WERI-Rb-1 (cell line): ENCODE results near the gene OR7A5.

Source experiments
- DNase-seq: peaks from one replicate; pipeline ENCODE4 v3.0.0-alpha.2; 2020
- H3K27ac ChIP-seq: fragments of 250-450 bp; sonication (Bioruptor Pico); 2 replicates; pipeline ENCODE4 v1.5.1; 2020; ENCODE audit warnings: mild to moderate bottlenecking, moderate library complexity
- H3K27me3 ChIP-seq: fragments of 250-450 bp; sonication (Bioruptor Pico); 2 replicates; pipeline ENCODE4 v1.5.1; 2021; ENCODE audit warnings: mild to moderate bottlenecking, low read depth, moderate library complexity; ENCODE audit not compliant: insufficient read depth, severe bottlenecking
- H3K36me3 ChIP-seq: fragments of 250-450 bp; sonication (Bioruptor Pico); 2 replicates; pipeline ENCODE4 v1.5.1; 2020; ENCODE audit warnings: mild to moderate bottlenecking, moderate library complexity
- H3K4me3 ChIP-seq: 2 replicates; pipeline ENCODE4 v1.5.1; 2011; ENCODE audit warnings: low read depth, mild to moderate bottlenecking, control low read depth, low read length
- H3K9me3 ChIP-seq: fragments of 250-450 bp; sonication (Bioruptor Pico); 2 replicates; pipeline ENCODE4 v1.5.1; 2021; ENCODE audit warnings: mild to moderate bottlenecking, moderate library complexity; ENCODE audit not compliant: severe bottlenecking
- TF ChIP-seq, protein P1 (sequence below): IDR thresholded peaks from 2 replicates; pipeline ENCODE4 v1.5.1; 2011; ENCODE audit warnings: low read depth, mild to moderate bottlenecking, control low read depth, inconsistent platforms, low read length

The OR7A5 gene

DNA sequence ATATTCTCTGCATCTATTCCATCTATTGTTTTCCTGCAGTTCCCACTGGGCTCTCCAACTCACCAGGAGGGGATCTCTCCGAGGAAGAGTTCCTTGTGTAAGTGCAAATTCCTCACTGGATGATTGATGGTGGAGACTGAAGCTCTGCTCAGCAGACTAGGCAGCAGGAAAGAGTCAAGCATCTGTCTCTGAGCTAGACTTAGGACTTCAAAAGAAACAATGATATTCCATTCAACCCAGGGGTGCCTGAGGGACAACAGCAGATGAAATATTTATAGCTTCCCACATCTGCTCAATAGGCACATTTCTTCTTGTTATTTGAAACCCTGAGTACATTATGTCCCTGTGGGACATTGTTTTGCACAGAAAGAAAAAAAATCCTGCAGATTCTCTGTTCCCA, at the start of gene OR7A5, which contains the start of gene OR7C1:
OR7A5 (minus strand) TSS at position 175 of the 400 bp plus-strand sequence. CDS start 6,944 bp downstream, outside the sequence.
OR7C1 (minus strand) TSS at position 175 of the 400 bp plus-strand sequence. CDS start 35,049 bp downstream, outside the sequence.
- Histone ChIP-seq H3K4me3 (no peak within 1 kb of the TSS), H3K9me3 (peaks cover 5% of the 10 kb centered on the region), H3K36me3 (no peaks in the 10 kb centered on the region), H3K27me3 (peaks cover 88% of the 10 kb centered on the region), H3K27ac (no peak within 1 kb of the TSS)
- DNase-seq = no peak
- TF ChIP-seq, protein P1, sequence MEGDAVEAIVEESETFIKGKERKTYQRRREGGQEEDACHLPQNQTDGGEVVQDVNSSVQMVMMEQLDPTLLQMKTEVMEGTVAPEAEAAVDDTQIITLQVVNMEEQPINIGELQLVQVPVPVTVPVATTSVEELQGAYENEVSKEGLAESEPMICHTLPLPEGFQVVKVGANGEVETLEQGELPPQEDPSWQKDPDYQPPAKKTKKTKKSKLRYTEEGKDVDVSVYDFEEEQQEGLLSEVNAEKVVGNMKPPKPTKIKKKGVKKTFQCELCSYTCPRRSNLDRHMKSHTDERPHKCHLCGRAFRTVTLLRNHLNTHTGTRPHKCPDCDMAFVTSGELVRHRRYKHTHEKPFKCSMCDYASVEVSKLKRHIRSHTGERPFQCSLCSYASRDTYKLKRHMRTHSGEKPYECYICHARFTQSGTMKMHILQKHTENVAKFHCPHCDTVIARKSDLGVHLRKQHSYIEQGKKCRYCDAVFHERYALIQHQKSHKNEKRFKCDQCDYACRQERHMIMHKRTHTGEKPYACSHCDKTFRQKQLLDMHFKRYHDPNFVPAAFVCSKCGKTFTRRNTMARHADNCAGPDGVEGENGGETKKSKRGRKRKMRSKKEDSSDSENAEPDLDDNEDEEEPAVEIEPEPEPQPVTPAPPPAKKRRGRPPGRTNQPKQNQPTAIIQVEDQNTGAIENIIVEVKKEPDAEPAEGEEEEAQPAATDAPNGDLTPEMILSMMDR = no peak

DNA sequence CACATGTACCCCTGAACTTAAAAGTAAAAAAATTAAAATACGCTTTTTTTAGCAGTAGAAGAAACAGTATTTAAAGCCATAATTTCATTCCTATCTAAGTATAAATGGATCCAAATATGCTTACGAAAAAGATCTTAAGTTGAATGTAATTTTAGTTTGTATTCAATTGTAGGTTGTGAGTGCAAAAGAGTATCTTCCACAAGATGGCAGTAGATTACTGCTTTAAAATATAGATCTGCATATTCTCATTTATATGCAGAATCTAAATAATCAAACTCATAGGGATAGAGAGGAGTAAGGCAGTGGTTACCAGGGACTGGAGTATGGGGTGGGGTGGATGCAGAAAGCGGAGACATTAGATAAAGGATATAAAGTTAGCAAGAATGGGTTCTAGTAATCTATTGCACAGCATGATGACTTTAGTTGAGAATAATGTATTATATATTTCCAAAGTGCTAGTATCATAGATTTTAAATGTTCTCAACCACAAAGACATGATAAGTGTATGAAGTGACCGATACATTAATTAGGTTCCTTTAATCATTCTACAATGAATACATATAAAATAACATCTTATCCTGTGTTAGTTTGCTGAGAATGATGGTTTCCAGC, 36.7 kb upstream of the OR7A5 start:
- Histone ChIP-seq H3K9me3 (no peaks in the 10 kb centered on the region), H3K27ac (no peak overlapping the region), H3K36me3 (no peaks in the 10 kb centered on the region), H3K27me3 (peaks cover 73% of the 10 kb centered on the region), H3K4me3 (no peak overlapping the region)
- no peak for DNase-seq
- TF ChIP-seq, protein P1 = no peak

DNA sequence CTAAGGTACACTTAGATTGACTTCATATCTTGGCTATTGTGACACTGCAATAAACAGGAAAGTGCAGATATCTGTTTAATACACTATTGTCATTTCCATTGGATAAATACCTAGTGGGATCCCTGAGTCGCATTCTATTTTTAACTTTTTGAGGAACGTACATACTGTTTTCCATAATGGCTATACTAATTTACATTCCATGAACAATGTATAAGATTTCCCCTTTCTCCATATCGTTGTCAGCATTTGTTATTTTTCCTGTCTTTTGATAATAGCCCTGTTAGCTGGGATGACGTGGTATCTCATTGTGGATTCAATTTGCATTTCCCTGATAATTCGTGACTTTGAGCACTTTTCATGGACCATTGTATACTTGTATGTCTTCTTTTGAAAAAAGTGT, 33.5 kb upstream of the OR7A5 start:
- H3K27ac ChIP-seq = no peak overlapping the region
- H3K9me3 ChIP-seq = no peaks in the 10 kb centered on the region
- no peak overlapping the region for H3K4me3 ChIP-seq
- DNase-seq = no peak
- TF ChIP-seq, protein P1 = no peak
- H3K36me3 ChIP-seq = no peaks in the 10 kb centered on the region
- H3K27me3 ChIP-seq = peaks cover 57% of the 10 kb centered on the region

DNA sequence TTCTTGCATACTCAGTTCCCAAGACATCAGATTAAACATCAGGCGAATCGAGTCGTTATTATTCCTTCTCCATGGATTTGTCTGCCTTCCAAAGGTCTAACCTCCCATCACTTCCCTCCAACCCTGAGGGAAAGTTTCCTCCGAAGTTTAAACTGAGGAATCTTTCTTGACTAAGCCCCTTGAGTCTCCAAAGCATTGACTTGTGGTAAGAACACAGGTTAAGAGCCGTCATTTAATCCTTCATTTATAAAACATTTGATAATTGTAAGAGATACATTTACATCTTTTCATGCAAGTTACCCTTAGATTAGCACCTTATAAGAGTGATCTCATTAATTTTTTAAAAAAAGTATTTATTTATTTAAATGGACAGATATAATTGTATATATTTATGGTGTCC, 13.8 kb upstream of the OR7A5 start, which contains the start of gene OR7A10:
OR7A10 (minus strand) TSS at position 101 of the 400 bp plus-strand sequence. CDS start 7,045 bp downstream, outside the sequence.
- TF ChIP-seq, protein P1 = no peak
- DNase-seq = no peak
- no peak within 1 kb of the TSS for H3K4me3 ChIP-seq
- peaks cover 81% of the 10 kb centered on the region for H3K27me3 ChIP-seq
- no peaks in the 10 kb centered on the region for H3K9me3 ChIP-seq
- no peak within 1 kb of the TSS for H3K27ac ChIP-seq
- H3K36me3 ChIP-seq = no peaks in the 10 kb centered on the region

DNA sequence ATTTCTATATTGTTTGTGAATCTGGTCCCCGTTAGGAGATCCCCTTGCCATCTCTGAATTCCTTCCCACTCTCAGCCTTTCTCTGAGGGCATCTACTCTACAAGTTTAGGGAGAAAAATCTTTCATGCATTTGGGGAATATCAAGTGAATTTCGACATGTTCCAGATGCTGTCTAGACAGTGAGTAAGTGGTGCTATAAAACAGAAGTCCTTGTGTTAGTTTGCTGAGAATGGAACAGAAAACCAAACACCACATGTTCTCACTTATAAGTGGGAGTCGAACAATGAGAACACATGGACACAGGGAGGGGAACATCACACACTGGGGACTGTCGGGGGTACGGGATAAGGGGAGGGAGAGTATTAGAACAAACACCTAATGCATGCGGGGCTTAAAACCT, 8.6 kb upstream of the OR7A5 start:
- TF ChIP-seq, protein P1 = no peak
- DNase-seq = no peak
- Histone ChIP-seq H3K4me3 (no peak overlapping the region), H3K36me3 (no peaks in the 10 kb centered on the region), H3K9me3 (peaks cover 5% of the 10 kb centered on the region), H3K27ac (no peak overlapping the region), H3K27me3 (peaks cover 68% of the 10 kb centered on the region)

DNA sequence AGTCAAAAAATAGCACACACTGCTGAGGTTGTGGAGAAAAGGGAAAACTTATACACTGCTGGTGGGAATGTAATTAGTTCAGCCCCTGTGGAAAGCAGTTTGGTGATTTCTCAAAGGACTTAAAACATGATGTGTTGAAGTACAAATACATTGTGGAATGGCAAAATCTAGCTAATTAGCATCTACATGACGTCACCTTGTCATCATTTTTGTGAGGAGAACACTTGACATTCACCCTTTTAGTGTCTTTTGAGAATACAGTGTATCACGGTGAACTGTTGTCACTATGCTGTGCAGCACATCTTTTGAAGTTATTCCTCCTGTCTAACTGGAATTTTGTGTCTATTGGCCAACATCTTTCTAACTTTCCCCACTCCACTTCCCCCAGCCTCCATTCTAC, 8.2 kb upstream of the OR7A5 start:
- TF ChIP-seq, protein P1 = no peak
- Histone ChIP-seq H3K36me3 (no peaks in the 10 kb centered on the region), H3K9me3 (peaks cover 5% of the 10 kb centered on the region), H3K27me3 (peaks cover 68% of the 10 kb centered on the region), H3K4me3 (no peak overlapping the region), H3K27ac (no peak overlapping the region)
- no peak for DNase-seq
